Measurements from ENCODE around the gene IKZF3.
"Not testable (repeated sequence)": the region's sequence is repeated elsewhere in the genome, so short reads cannot be mapped to it uniquely, and the experiment has no call there.

Gene IKZF3

DNA sequence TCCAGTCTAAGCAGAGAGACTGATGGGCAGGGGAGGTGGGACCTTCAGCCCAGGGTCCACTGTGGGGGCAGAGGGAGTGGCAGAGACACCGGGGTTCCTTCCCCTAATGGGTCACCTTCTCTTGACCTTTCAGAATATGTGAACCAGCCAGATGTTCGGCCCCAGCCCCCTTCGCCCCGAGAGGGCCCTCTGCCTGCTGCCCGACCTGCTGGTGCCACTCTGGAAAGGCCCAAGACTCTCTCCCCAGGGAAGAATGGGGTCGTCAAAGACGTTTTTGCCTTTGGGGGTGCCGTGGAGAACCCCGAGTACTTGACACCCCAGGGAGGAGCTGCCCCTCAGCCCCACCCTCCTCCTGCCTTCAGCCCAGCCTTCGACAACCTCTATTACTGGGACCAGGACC lies 136.6 kb downstream of the IKZF3 start:
- Histone ChIP-seq H3K27me3 (ENCODE audit: control insufficient read depth, insufficient read depth, low read length) (no peaks in the 10 kb centered on the region), H3K4me1 (peaks cover 2% of the 10 kb centered on the region), H3K4me3 (ENCODE audit: low read depth, low read length) (no peak overlapping the region), H3K36me3 (ENCODE audit: control insufficient read depth, insufficient read depth, low read length) (no peaks in the 10 kb centered on the region), H3K4me2 (ENCODE audit: low read length) (no peak overlapping the region), H3K9ac (no peak overlapping the region), H2AFZ (no peak overlapping the region), H3K27ac (no peak overlapping the region), H3K79me2 (no peaks in the 10 kb centered on the region), H3K9me3 (ENCODE audit: control insufficient read depth, low read length) (no peaks in the 10 kb centered on the region)
- TF ChIP-seq, protein P1, sequence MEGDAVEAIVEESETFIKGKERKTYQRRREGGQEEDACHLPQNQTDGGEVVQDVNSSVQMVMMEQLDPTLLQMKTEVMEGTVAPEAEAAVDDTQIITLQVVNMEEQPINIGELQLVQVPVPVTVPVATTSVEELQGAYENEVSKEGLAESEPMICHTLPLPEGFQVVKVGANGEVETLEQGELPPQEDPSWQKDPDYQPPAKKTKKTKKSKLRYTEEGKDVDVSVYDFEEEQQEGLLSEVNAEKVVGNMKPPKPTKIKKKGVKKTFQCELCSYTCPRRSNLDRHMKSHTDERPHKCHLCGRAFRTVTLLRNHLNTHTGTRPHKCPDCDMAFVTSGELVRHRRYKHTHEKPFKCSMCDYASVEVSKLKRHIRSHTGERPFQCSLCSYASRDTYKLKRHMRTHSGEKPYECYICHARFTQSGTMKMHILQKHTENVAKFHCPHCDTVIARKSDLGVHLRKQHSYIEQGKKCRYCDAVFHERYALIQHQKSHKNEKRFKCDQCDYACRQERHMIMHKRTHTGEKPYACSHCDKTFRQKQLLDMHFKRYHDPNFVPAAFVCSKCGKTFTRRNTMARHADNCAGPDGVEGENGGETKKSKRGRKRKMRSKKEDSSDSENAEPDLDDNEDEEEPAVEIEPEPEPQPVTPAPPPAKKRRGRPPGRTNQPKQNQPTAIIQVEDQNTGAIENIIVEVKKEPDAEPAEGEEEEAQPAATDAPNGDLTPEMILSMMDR (IDR thresholded peaks at IDR 0.05), result no peak

DNA sequence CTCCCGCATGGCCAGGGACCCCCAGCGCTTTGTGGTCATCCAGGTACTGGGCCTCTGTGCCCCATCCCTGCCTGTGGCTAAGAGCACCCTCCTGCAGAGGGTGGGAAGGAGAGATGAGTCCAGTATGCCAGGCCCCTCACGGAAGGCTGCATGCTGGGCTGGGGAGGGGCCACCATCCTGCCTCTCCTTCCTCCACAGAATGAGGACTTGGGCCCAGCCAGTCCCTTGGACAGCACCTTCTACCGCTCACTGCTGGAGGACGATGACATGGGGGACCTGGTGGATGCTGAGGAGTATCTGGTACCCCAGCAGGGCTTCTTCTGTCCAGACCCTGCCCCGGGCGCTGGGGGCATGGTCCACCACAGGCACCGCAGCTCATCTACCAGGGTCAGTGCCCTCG lies 137.5 kb downstream of the IKZF3 start:
- peaks cover 2% of the 10 kb centered on the region for H3K4me1 ChIP-seq
- H3K9ac ChIP-seq, result no peak overlapping the region
- no peaks in the 10 kb centered on the region for H3K79me2 ChIP-seq
- TF ChIP-seq, protein P1 (IDR thresholded peaks at IDR 0.05), result no peak
- H3K9me3 ChIP-seq (ENCODE audit: control insufficient read depth, low read length), result no peaks in the 10 kb centered on the region
- H3K36me3 ChIP-seq (ENCODE audit: control insufficient read depth, insufficient read depth, low read length), result no peaks in the 10 kb centered on the region
- H3K4me2 ChIP-seq (ENCODE audit: low read length), result no peak overlapping the region
- no peak overlapping the region for H3K27ac ChIP-seq
- H2AFZ ChIP-seq, result no peak overlapping the region
- H3K4me3 ChIP-seq (ENCODE audit: low read depth, low read length), result no peak overlapping the region
- no peaks in the 10 kb centered on the region for H3K27me3 ChIP-seq (ENCODE audit: control insufficient read depth, insufficient read depth, low read length)

DNA sequence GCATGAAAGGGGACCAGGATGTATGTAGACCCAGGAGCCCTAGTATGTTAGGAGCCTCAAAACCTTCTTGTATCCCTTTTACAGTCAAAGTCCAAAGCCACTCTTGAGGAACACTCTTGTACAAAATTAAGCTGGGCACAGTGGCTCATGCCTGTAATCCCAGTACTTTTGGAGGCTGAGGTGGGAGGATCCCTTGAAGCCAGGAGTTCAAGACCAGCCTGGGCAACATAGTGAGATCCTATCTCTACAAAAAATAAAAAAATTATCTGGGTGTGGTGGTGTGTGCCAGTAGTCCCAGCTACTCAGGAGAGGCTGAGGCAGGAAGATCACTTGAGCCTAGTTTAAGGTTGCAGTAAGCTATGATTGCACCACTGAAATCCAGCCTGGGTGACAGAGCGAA lies 138.2 kb downstream of the IKZF3 start:
- not testable (repeated sequence) for H3K79me2 ChIP-seq; H2AFZ ChIP-seq; H3K9me3 ChIP-seq (ENCODE audit: control insufficient read depth, low read length); H3K36me3 ChIP-seq (ENCODE audit: control insufficient read depth, insufficient read depth, low read length); H3K27me3 ChIP-seq (ENCODE audit: control insufficient read depth, insufficient read depth, low read length); H3K4me1 ChIP-seq; H3K9ac ChIP-seq; H3K4me3 ChIP-seq (ENCODE audit: low read depth, low read length); H3K27ac ChIP-seq; H3K4me2 ChIP-seq (ENCODE audit: low read length)

DNA sequence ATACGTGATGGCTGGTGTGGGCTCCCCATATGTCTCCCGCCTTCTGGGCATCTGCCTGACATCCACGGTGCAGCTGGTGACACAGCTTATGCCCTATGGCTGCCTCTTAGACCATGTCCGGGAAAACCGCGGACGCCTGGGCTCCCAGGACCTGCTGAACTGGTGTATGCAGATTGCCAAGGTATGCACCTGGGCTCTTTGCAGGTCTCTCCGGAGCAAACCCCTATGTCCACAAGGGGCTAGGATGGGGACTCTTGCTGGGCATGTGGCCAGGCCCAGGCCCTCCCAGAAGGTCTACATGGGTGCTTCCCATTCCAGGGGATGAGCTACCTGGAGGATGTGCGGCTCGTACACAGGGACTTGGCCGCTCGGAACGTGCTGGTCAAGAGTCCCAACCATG lies 139.4 kb downstream of the IKZF3 start:
- Histone ChIP-seq H3K9ac (no peak overlapping the region), H3K79me2 (no peaks in the 10 kb centered on the region), H3K4me3 (ENCODE audit: low read depth, low read length) (no peak overlapping the region), H3K4me2 (ENCODE audit: low read length) (no peak overlapping the region), H2AFZ (no peak overlapping the region), H3K4me1 (peaks cover 2% of the 10 kb centered on the region), H3K27ac (no peak overlapping the region), H3K9me3 (ENCODE audit: control insufficient read depth, low read length) (no peaks in the 10 kb centered on the region), H3K36me3 (ENCODE audit: control insufficient read depth, insufficient read depth, low read length) (no peaks in the 10 kb centered on the region), H3K27me3 (ENCODE audit: control insufficient read depth, insufficient read depth, low read length) (no peaks in the 10 kb centered on the region)
- TF ChIP-seq, protein P1 (IDR thresholded peaks at IDR 0.05), result no peak

DNA sequence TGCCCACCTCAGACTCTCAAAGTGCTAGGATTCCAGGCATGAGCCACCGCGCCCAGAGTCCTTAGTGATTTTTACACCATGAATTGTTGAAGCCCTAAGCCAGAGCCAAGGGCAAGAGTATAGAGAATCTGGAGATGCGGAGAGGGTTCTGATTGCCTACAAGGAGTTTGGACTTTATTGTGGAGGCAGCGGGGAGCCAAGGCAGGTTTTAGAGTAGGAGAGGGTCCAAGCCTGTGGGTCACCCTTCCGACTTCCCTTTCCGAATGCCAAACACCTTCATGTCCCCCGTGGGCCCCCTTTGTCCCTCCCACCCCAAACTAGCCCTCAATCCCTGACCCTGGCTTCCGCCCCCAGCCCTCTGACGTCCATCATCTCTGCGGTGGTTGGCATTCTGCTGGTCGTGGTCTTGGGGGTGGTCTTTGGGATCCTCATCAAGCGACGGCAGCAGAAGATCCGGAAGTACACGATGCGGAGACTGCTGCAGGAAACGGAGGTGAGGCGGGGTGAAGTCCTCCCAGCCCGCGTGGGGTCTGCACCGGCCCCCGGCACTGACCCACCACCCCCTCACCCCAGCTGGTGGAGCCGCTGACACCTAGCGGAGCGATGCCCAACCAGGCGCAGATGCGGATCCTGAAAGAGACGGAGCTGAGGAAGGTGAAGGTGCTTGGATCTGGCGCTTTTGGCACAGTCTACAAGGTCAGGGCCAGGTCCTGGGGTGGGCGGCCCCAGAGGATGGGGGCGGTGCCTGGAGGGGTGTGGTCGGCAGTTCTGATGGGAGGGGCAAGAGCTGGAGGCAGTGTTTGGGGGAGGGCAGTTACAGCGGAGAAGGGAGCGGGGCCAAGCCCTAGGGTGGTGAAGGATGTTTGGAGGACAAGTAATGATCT lies 140.9 kb downstream of the IKZF3 start:
- TF ChIP-seq, protein P1 (IDR thresholded peaks at IDR 0.05), result no peak
- Histone ChIP-seq H3K4me2 (ENCODE audit: low read length) (no peak overlapping the region), H3K9ac (no peak overlapping the region), H3K9me3 (ENCODE audit: control insufficient read depth, low read length) (no peaks in the 10 kb centered on the region), H3K79me2 (no peaks in the 10 kb centered on the region), H3K4me1 (no peaks in the 10 kb centered on the region), H3K4me3 (ENCODE audit: low read depth, low read length) (no peak overlapping the region), H3K36me3 (ENCODE audit: control insufficient read depth, insufficient read depth, low read length) (no peaks in the 10 kb centered on the region), H3K27ac (no peak overlapping the region), H2AFZ (no peak overlapping the region), H3K27me3 (ENCODE audit: control insufficient read depth, insufficient read depth, low read length) (no peaks in the 10 kb centered on the region)

All from parathyroid adenoma (tissue), 2 donors.